Measurements from ENCODE around the gene IRF1. TPM values are rescaled to one million over a fixed set of nuclear protein-coding genes. Genes with fewer than 3 reads are reported as not detected.
"Not testable (repeated sequence)": the region's sequence is repeated elsewhere in the genome, so short reads cannot be mapped to it uniquely, and the experiment has no call there.

IRF1 gene
- total RNA-seq, 1 experiment from 2014 or later, result 36.1 TPM

DNA sequence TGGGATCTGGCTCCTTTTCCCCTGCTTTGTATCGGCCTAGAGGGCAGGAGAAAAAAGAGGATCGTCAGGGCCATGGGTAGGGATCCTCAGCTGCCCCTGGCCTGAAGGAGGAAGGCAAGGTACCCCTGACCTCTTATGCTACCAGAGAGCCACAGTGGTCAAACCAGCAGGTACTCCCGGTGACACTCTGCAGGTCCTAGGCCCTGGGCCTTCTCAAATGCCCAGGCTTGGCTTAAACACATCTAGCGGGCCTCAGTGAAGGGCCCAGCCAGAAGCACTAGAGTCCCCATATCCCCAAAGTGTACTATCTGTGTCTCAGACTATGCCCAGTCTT is 3.5 kb downstream of the IRF1 start:
- no peak for DNase-seq (ENCODE audit: low read depth)

DNA sequence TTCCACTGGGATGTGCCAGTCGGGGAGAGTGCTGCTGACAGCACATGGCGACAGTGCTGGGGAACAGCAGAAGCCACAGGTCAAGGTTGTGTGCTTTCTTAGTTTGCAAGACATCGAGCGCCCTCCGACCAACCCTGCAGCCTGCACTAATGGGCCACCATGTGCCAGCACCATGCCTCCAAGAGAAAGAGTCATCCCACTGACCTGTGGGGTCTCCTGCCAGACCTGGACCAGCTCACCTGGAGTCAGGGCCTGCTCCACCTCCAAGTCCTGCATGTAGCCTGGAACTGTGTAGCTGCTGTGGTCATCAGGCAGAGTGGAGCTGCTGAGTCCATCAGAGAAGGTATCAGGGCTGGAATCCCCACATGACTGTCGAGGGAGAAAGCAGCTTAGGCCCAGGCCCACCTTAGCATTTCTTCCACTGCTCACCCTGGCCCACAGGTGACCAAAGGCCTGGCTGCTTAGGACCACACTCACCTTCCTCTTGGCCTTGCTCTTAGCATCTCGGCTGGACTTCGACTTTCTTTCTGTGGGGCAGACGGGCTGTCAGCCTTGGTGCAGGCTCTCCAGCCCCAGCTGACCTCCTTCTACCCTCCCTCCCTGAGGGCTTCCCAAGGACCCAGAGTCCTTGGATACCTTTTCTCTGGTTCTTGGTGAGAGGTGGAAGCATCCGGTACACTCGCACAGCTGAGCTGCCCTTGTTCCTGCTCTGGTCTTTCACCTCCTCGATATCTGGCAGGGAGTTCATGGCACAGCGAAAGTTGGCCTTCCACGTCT is 4.1 kb downstream of the IRF1 start:
- DNase-seq (ENCODE audit: low read depth), result no peak

DNA sequence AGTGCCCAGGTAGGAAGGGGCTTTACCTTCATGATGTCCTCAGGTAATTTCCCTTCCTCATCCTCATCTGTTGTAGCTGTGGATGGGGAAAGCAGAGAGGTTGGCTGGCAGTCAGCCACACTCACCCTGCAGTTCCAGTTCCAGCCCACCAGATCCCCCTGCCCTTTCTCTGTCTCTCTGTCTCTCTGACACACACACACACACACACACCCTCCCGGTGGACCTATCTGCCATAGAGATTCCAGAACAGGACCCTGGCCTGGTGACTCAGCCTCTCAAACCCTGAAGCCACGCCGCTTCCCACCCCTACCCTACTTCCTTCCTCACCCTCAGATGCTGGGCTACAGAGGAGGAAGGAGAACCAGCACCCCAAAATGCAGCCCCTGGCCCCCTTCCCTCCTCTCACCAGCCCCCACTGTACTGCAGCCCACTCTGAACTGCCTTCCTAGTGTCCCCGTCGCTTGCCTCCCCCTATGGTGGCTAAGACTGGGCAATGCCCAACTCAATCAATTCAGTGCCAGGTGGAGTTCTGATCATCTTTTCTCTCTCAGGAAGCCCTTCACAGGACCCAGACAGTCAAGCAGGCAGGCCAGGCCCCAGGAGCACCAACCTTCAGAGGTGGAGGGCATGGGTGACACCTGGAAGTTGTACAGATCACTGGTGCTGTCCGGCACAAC is 4.8 kb downstream of the IRF1 start:
- DNase-seq (ENCODE audit: low read depth), result no peak

GRCh38 chr5:132484876-132485640 is 5.5 kb downstream of the IRF1 start:
- DNase-seq (ENCODE audit: low read depth), result not testable (repeated sequence)

GRCh38 chr5:132484391-132484725 is 6.2 kb downstream of the IRF1 start:
- DNase-seq (ENCODE audit: low read depth), result no peak

DNA sequence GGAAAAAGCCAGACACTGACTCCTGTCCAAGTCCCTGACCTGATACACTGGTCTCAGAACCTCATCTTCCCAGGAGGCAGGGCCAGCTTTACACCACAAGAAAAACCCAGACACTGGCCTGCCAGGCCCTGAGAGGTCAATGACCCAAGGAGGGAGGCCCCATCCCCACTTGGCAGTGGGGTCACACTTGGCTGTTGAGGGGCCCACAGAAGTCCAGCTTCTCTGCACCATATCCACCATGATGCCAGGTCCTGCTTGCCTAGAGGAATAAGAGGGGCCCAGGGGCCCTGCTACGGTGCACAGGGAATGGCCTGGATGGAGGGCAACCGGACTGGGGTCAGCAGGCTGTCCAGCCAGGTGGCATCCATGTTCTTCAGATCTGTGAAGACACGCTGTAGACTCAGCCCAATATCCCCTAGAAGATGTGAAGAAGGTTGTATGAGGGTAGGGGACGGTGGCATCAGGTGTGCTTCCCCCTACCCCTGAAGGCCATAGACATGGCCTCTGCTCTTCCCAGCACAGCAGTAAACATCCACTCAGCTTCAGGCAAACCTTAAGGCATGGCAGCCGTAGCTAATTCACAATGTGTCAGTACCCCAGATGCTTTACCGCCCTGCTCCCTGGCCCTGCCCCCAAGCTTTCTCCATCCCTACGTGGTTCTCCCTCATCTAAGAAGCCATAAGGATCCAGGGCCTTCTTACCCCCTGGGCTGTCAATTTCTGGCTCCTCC is 6.7 kb downstream of the IRF1 start:
- no peak for DNase-seq (ENCODE audit: low read depth)

- no peak for DNase-seq (ENCODE audit: low read depth)
Measured at GRCh38 chr5:132483101-132483500, 7.5 kb downstream of the IRF1 start.

DNA sequence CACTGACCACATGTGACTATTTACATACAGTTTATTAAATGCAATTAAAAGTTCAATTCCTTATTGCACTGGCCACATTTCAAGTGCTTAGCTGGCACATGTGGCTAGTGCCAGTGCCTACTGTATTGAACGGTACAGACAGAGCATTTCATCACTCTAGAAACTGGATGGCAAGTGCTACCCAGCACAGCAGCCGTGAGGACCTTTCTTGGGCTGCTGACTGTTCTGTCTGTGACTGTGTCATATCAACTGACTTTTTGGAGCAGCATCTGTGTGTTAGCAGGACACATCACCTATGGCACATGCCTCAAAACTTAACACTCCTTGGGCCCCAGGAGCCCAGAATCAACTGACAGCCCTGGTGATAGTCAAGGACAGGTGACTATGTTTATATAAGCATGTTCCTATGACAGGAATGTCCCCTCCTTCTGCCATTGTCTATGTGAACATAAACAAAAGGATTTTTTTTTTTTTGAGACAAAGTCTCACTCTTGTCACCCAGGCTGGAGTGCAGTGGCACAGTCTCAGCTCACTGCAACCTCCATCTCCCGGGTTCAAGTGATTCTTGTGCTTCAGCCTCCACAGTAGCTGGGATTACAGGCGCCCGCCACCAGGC is 8.9 kb downstream of the IRF1 start:
- DNase-seq (ENCODE audit: low read depth), result peak; percentile 39

GRCh38 chr5:132480893-132481595 is 9.5 kb downstream of the IRF1 start:
- DNase-seq (ENCODE audit: low read depth), result peak; percentile 45

DNA sequence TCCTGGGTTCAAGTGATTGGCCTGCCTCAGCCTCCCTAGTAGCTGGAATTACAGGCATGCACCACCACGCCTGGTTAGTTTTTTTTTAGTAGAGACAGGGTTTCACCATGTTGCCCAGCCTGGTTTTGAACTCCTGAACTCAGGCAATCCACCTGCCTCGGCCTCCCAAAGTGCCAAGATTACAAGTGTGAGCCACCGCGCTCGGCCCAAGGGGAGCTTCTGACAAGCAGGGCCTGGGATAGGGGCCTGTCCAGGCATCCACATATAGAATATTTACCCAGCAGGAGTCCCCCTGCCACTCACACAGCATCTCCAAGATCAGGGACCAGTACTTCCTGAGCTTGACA is 10.1 kb downstream of the IRF1 start:
- no peak for DNase-seq (ENCODE audit: low read depth)

GRCh38 chr5:132480042-132480441 is 10.5 kb downstream of the IRF1 start:
- no peak for DNase-seq (ENCODE audit: low read depth)

- DNase-seq (ENCODE audit: low read depth), result peak; percentile 39
Measured at GRCh38 chr5:132479111-132479951, 11.2 kb downstream of the IRF1 start.

- no peak for DNase-seq (ENCODE audit: low read depth)
Measured at GRCh38 chr5:132478366-132478871, 12.2 kb downstream of the IRF1 start.

DNA sequence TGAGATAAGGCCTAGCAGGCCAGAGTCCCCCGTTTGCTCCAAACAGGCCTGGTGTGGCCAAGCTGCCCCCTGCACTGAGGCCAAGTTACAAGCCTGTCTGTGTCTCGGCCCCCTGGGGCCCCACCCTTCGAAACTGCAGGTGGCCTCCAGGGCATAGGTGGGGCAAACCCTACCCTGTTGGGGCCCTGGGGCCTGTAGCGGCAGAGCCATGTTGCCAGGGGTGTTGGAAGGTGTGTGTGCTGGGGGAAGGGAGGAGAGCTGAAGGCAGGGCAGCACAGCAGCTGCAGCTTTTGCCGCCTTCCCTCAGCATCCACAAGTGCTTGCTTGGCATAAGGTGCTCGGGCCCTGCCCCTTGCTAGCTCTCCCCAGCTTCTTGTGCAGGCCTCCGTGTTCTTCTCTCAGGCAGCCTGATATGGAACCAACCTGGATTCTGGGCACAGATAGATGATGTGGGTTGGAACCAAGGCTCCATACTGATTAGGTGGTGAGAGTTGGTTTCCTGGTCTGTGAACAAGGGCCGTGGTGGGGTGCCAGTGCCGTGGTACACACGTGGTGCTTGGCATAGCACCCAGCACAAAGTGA is 12.7 kb downstream of the IRF1 start:
- no peak for DNase-seq (ENCODE audit: low read depth)

- DNase-seq (ENCODE audit: low read depth), result no peak
Measured at GRCh38 chr5:132476876-132477781, 13.4 kb downstream of the IRF1 start.

- no peak for DNase-seq (ENCODE audit: low read depth)
Measured at GRCh38 chr5:132475987-132476875, 14.3 kb downstream of the IRF1 start.

DNA sequence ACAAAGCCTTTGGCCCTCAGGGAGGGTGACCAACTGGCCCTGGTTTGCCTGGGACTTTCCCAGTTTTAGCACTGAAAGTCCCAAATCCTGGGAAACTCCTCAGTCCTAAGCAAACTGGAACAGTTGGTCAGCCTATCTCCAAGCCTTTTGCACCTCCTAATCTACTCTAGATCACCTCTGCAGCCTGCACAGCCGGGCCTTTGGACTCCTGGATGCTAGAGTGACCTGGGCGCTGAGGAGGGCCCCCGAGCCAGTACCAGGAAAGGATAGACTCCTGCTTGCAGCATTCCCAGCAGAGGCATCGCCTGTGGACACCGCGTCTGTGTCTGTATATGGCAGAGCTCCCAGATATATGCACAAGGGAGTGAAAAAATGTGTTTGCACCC is 15.1 kb downstream of the IRF1 start:
- no peak for DNase-seq (ENCODE audit: low read depth)

Data from M059J (cell line).